ENCODE data around the gene LPCAT1.
"Not testable (repeated sequence)": the region's sequence is repeated elsewhere in the genome, so short reads cannot be mapped to it uniquely, and the experiment has no call there.

LPCAT1 gene

GRCh38 chr5:1564824-1565736 lies 41.3 kb upstream of the LPCAT1 start:
- no peak for DNase-seq (ENCODE audit: extremely low read depth, low read depth)
- TF ChIP-seq, protein P1, sequence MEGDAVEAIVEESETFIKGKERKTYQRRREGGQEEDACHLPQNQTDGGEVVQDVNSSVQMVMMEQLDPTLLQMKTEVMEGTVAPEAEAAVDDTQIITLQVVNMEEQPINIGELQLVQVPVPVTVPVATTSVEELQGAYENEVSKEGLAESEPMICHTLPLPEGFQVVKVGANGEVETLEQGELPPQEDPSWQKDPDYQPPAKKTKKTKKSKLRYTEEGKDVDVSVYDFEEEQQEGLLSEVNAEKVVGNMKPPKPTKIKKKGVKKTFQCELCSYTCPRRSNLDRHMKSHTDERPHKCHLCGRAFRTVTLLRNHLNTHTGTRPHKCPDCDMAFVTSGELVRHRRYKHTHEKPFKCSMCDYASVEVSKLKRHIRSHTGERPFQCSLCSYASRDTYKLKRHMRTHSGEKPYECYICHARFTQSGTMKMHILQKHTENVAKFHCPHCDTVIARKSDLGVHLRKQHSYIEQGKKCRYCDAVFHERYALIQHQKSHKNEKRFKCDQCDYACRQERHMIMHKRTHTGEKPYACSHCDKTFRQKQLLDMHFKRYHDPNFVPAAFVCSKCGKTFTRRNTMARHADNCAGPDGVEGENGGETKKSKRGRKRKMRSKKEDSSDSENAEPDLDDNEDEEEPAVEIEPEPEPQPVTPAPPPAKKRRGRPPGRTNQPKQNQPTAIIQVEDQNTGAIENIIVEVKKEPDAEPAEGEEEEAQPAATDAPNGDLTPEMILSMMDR (IDR thresholded peaks at IDR 0.05; ENCODE audit: low read depth, low read length): no peak

DNA sequence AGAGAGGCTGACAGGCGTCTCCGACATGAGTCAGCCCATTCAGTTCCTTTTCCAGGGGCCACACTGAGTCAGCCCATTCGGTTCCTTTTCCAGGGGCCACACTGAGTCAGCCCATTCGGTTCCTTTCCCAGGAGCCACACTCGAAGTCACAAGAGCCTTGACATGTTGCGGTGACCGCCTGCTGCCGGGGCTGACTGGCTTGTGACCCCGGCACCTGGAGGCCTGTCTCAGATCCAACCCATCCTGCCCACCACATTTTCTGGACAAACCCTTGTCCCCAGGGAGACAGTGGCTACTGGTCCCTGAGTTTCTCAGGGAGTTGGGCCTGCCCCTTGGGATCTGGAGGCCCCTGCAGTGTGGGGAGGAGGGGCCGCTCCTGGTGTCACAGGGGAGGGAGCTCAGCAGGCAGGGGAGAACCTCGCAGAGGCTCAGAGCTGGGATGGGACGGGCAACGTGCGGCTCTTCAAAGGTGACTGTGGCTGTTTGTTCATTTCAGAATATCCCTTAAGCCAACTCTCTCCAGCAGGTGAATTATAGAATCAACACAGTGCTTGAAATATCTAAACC lies 40.5 kb upstream of the LPCAT1 start:
- no peak for DNase-seq (ENCODE audit: extremely low read depth, low read depth)
- TF ChIP-seq, protein P1 (IDR thresholded peaks at IDR 0.05; ENCODE audit: low read depth, low read length): no peak

DNA sequence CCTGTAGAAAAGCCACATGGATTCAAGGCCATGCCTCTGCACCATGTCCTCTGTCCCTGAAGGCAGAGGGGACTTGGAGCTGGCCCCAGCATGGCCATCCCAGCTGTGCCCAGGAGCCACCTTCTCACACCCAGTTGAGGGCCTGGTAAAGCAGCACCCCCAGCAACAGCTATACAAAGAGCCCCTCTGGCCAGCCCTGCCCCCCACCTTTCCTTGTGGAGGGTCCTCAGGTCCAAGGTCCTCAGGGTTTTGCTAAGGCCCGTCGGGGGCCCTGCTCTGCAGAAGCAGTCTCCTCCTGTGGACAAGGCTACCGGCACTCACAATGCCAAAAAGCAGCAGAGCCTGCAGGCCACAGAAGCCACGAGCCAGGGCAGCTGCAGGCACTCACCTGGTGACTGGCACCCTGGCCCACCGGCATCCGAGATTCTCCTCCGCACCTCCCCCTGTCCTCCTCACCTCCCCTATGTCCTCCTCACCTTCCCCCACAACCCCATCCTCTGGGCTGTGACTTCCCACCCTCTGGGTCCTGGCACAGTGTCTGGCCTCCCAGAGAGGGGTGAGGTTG lies 39.9 kb upstream of the LPCAT1 start:
- TF ChIP-seq, protein P1 (IDR thresholded peaks at IDR 0.05; ENCODE audit: low read depth, low read length): no peak

GRCh38 chr5:1563051-1563461 lies 39.3 kb upstream of the LPCAT1 start:
- no peak for DNase-seq (ENCODE audit: extremely low read depth, low read depth)
- TF ChIP-seq, protein P1 (IDR thresholded peaks at IDR 0.05; ENCODE audit: low read depth, low read length): no peak

More for the DNA sequence above, 39.9 kb upstream of the LPCAT1 start:
- no peak for DNase-seq (ENCODE audit: extremely low read depth, low read depth)

GRCh38 chr5:1562599-1562998 lies 38.8 kb upstream of the LPCAT1 start:
- TF ChIP-seq, protein P1 (IDR thresholded peaks at IDR 0.05; ENCODE audit: low read depth, low read length): no peak
- DNase-seq (ENCODE audit: extremely low read depth, low read depth): no peak

- DNase-seq (ENCODE audit: extremely low read depth, low read depth): no peak
- TF ChIP-seq, protein P1 (IDR thresholded peaks at IDR 0.05; ENCODE audit: low read depth, low read length): no peak
Observed at GRCh38 chr5:1561402-1561929, 37.7 kb upstream of the LPCAT1 start.

DNA sequence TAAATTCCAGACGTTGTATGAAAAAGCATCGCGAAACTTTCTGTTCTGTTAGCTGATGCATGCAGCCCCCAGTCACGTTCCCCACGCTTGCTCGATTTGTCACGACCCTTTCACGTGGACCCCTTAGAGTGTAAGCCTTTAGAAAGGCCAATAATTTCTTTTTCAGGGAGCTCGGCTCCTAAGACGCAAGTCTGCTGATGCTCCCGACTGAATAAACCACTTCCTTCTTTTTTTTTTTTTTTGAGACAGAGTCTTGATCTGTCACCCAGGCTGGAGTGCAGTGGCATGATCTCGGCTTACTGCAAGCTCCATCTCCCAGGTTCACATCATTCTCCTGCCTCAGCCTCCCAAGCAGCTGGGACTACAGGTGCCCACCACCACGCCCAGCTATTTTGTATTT lies 36.7 kb upstream of the LPCAT1 start:
- DNase-seq (ENCODE audit: extremely low read depth, low read depth): not testable (repeated sequence)

Data from AG09319 (cell line).